H1 (cell line): ENCODE results near the gene SMYD4. TPM values are rescaled to one million over a fixed set of nuclear protein-coding genes. Genes with fewer than 3 reads are reported as not detected.

Source experiments
- CTCF ChIA-PET: fragments of 300-600 bp; sonication (Branson Sonifier 250); formaldehyde crosslinking; loops from one replicate; lab custom pipeline; 2021; ENCODE audit not compliant: partially characterized antibody; lab: Charles Lee
- POLR2A ChIA-PET: fragments of 300-600 bp; sonication (Branson Sonifier 250); formaldehyde crosslinking; loops from one replicate; lab custom pipeline; 2021; ENCODE audit warnings: inconsistent platforms; ENCODE audit not compliant: partially characterized antibody; lab: Charles Lee
- DNase-seq, 2 experiments: peaks; one replicate each; pipeline versions ENCODE4 v3.0.0 to v3.0.0-alpha.2; 2010 to 2022; ENCODE audit warnings: low spot score in 2 of 2, low read depth in 1 of 2, mixed read lengths in 1 of 2
- FAIRE-seq: peaks from 2 replicates; lab custom pipeline; 2011; peaks lifted over from hg19 to GRCh38; lab: Jason Lieb, UNC
- H2AFZ ChIP-seq: 2 replicates; pipeline ENCODE4 v1.8.1; 2012; ENCODE audit warnings: low read length, inconsistent platforms
- H2AK5ac ChIP-seq: 2 replicates; pipeline ENCODE4 v1.6.1; 2013; ENCODE audit warnings: low read depth, low read length
- H2BK120ac ChIP-seq: replicated peaks from 2 replicates; pipeline ENCODE3; 2013; ENCODE audit warnings: low read depth, low read length, inconsistent platforms
- H2BK12ac ChIP-seq: 2 replicates; pipeline ENCODE4 v1.6.1; 2013; ENCODE audit warnings: low read depth, low read length
- H2BK15ac ChIP-seq: 2 replicates; pipeline ENCODE4 v1.6.1; 2013; ENCODE audit warnings: low read length
- H2BK20ac ChIP-seq: 2 replicates; pipeline ENCODE4 v1.6.1; 2013; ENCODE audit warnings: low read length
- H2BK5ac ChIP-seq: 2 replicates; pipeline ENCODE4 v1.6.1; 2013; ENCODE audit warnings: low read depth, low read length
- H3K14ac ChIP-seq: 2 replicates; pipeline ENCODE4 v1.6.1; 2013; ENCODE audit warnings: inconsistent platforms; ENCODE audit not compliant: insufficient read length
- H3K18ac ChIP-seq: 2 replicates; pipeline ENCODE4 v1.6.1; 2013; ENCODE audit warnings: low read length; ENCODE audit errors: extremely low read depth
- H3K23ac ChIP-seq: 2 replicates; pipeline ENCODE4 v1.6.1; 2013; ENCODE audit warnings: inconsistent platforms; ENCODE audit not compliant: insufficient read length
- H3K23me2 ChIP-seq: 2 replicates; pipeline ENCODE4 v1.6.1; 2013; ENCODE audit warnings: low read depth, low read length
- H3K27ac ChIP-seq: 2 replicates; pipeline ENCODE4 v1.6.1; 2011; ENCODE audit warnings: low read depth, low read length, inconsistent platforms
- H3K27me3 ChIP-seq, 4 experiments: replicated peaks in 1 of 4; 1 replicate in 1 of 4; 2 replicates in 3 of 4; pipeline versions ENCODE4 v1.6.1 to v1.8.1; 2011 to 2013; ENCODE audit warnings: low read length in 3 of 4, mild to moderate bottlenecking in 3 of 4, inconsistent platforms in 2 of 4, mixed read lengths in 2 of 4, moderate library complexity in 1 of 4; ENCODE audit not compliant: control insufficient read depth in 3 of 4, insufficient read depth in 3 of 4; ENCODE audit errors: extremely low read depth in 1 of 4
- H3K36me3 ChIP-seq, 4 experiments: 2 replicates each; pipeline versions ENCODE4 v1.6.1 to v1.8.1; 2011 to 2013; ENCODE audit warnings: mild to moderate bottlenecking in 4 of 4, low read length in 3 of 4, moderate library complexity in 2 of 4, control low read depth in 1 of 4, inconsistent platforms in 1 of 4; ENCODE audit not compliant: insufficient read depth in 4 of 4, control insufficient read depth in 2 of 4
- H3K4ac ChIP-seq: replicated peaks from 2 replicates; pipeline ENCODE3; 2013; ENCODE audit warnings: low read length, low read depth, mixed read lengths, inconsistent platforms; ENCODE audit not compliant: insufficient read length
- H3K4me1 ChIP-seq, 4 experiments: replicated peaks in 1 of 4; 1 replicate in 1 of 4; 2 replicates in 3 of 4; pipeline versions ENCODE4 v1.6.1 to v1.8.1; 2011 to 2013; ENCODE audit warnings: low read length in 3 of 4, inconsistent platforms in 2 of 4, mixed read lengths in 1 of 4; ENCODE audit not compliant: insufficient read depth in 4 of 4, control insufficient read depth in 3 of 4
- H3K4me2 ChIP-seq, 2 experiments: 2 replicates each; pipeline versions ENCODE4 v1.6.1 to v1.8.1; 2011 to 2013; ENCODE audit warnings: low read depth in 2 of 2, low read length in 2 of 2, control low read depth in 1 of 2, inconsistent platforms in 1 of 2, mild to moderate bottlenecking in 1 of 2; ENCODE audit not compliant: insufficient read depth in 1 of 2
- H3K4me3 ChIP-seq, 4 experiments: fragments of 200-600, 300-600 bp in 1 of 4; sonication (generic), shearing (Covaris generic), sonication (Bioruptor Twin) in 1 of 4; 2 replicates each; pipeline versions ENCODE4 v1.5.1 to v1.8.1; 2011 to 2016; ENCODE audit warnings: low read length in 4 of 4, low read depth in 3 of 4, control low read depth in 2 of 4, inconsistent platforms in 2 of 4, mild to moderate bottlenecking in 2 of 4, mixed read lengths in 1 of 4, moderate library complexity in 1 of 4; ENCODE audit not compliant: insufficient read depth in 2 of 4; ENCODE audit errors: extremely low read depth in 1 of 4
- H3K56ac ChIP-seq: replicated peaks from 2 replicates; pipeline ENCODE3; 2013; ENCODE audit warnings: low read depth, mild to moderate bottlenecking, mixed read lengths, low read length, inconsistent platforms; ENCODE audit not compliant: insufficient read length
- H3K79me1 ChIP-seq: 2 replicates; pipeline ENCODE4 v1.6.1; 2013; ENCODE audit warnings: low read depth, low read length, control low read depth
- H3K79me2 ChIP-seq, 2 experiments: 2 replicates each; pipeline versions ENCODE4 v1.6.1 to v1.8.1; 2012 to 2013; ENCODE audit warnings: low read length in 2 of 2, mild to moderate bottlenecking in 2 of 2, inconsistent platforms in 1 of 2; ENCODE audit not compliant: insufficient read depth in 2 of 2, control insufficient read depth in 1 of 2
- H3K9ac ChIP-seq, 4 experiments: replicated peaks in 1 of 4; 1 replicate in 1 of 4; 2 replicates in 3 of 4; pipeline versions ENCODE4 v1.6.1 to v1.8.1; 2011 to 2013; ENCODE audit warnings: low read depth in 3 of 4, low read length in 3 of 4, control low read depth in 2 of 4, mild to moderate bottlenecking in 2 of 4, moderate library complexity in 2 of 4, inconsistent platforms in 1 of 4; ENCODE audit errors: extremely low read depth in 1 of 4
- H3K9me3 ChIP-seq, 2 experiments: 2 replicates each; pipeline versions ENCODE4 v1.6.1 to v1.8.1; 2012 to 2013; ENCODE audit warnings: mild to moderate bottlenecking in 2 of 2, moderate library complexity in 2 of 2, control low read depth in 1 of 2, inconsistent platforms in 1 of 2, low read depth in 1 of 2, low read length in 1 of 2, mixed read lengths in 1 of 2; ENCODE audit not compliant: insufficient read depth in 2 of 2
- H4K20me1 ChIP-seq, 2 experiments: replicated peaks in 1 of 2; 2 replicates each; pipeline versions ENCODE3 to v1.8.1; 2011 to 2013; ENCODE audit warnings: inconsistent platforms in 2 of 2, low read length in 2 of 2, mild to moderate bottlenecking in 1 of 2; ENCODE audit not compliant: insufficient read depth in 2 of 2, control insufficient read depth in 1 of 2
- H4K5ac ChIP-seq: 2 replicates; pipeline ENCODE4 v1.6.1; 2013; ENCODE audit warnings: low read length, low read depth, mixed read lengths, inconsistent platforms; ENCODE audit not compliant: insufficient read length
- H4K8ac ChIP-seq: 2 replicates; pipeline ENCODE4 v1.8.0; 2013; ENCODE audit warnings: mild to moderate bottlenecking, moderate library complexity, low read length, inconsistent platforms; ENCODE audit not compliant: insufficient read depth; ENCODE audit errors: extremely low read depth
- H4K91ac ChIP-seq: replicated peaks from 2 replicates; pipeline ENCODE3; 2013; ENCODE audit warnings: low read length, mixed read lengths, inconsistent platforms; ENCODE audit not compliant: insufficient read length
- ATF2 ChIP-seq: IDR thresholded peaks from 2 replicates; pipeline ENCODE4 v1.6.1; 2012; ENCODE audit warnings: low read length, inconsistent platforms
- BRCA1 ChIP-seq: IDR thresholded peaks from 2 replicates; pipeline ENCODE4 v1.6.1; 2012; ENCODE audit warnings: low read depth, low read length, improper control_type of control experiment
- CHD2 ChIP-seq: IDR thresholded peaks from 2 replicates; pipeline ENCODE4 v1.6.1; 2012; ENCODE audit warnings: low read length, improper control_type of control experiment
- HDAC6 ChIP-seq: IDR thresholded peaks from one replicate; pipeline ENCODE4 v1.7.1; 2012; ENCODE audit warnings: low read depth, mild to moderate bottlenecking, inconsistent platforms, low read length, moderate library complexity
- KDM4A ChIP-seq: IDR thresholded peaks from one replicate; pipeline ENCODE4 v1.7.1; 2012; ENCODE audit warnings: low read depth, mild to moderate bottlenecking, moderate library complexity, low read length, inconsistent platforms; ENCODE audit not compliant: severe bottlenecking
- NRF1 ChIP-seq: IDR thresholded peaks from 2 replicates; pipeline ENCODE4 v1.6.1; 2011; ENCODE audit warnings: mild to moderate bottlenecking, low read depth, low read length, improper control_type of control experiment
- SIRT6 ChIP-seq: IDR thresholded peaks from one replicate; pipeline ENCODE4 v1.7.1; 2012; ENCODE audit warnings: low read length, inconsistent platforms
- TAF1 ChIP-seq: IDR thresholded peaks from 2 replicates; pipeline ENCODE4 v1.6.1; 2011; ENCODE audit warnings: mild to moderate bottlenecking, low read depth, low read length
- TAF7 ChIP-seq: optimal IDR thresholded peaks from 2 replicates; pipeline ENCODE3; 2011; ENCODE audit warnings: low read depth, mild to moderate bottlenecking, inconsistent platforms, low read length, moderate library complexity, borderline replicate concordance
- TEAD4 ChIP-seq: IDR thresholded peaks from 2 replicates; pipeline ENCODE4 v1.6.1; 2012; ENCODE audit warnings: low read depth, low read length, inconsistent platforms, mixed read lengths
- ZNF274 ChIP-seq: IDR thresholded peaks from 2 replicates; pipeline ENCODE4 v1.7.0; 2012; ENCODE audit warnings: low read length, borderline replicate concordance; ENCODE audit errors: extremely low read depth
- WGBS, 2 experiments: shearing (Covaris generic) in 1 of 2; methylation state at CpG; one replicate each; pipeline versions ENCODE4 v1.1.6 to v1.1.7; 2013 to 2015; ENCODE audit warnings: low lambda C conversion rate in 2 of 2, mixed read lengths in 2 of 2, inconsistent platforms in 1 of 2, low coverage in 1 of 2, missing lambda C conversion rate in 1 of 2; ENCODE audit not compliant: insufficient replicate concordance in 2 of 2, insufficient coverage in 1 of 2, insufficient read length in 1 of 2; ENCODE audit errors: extremely low coverage in 1 of 2, missing lambda C conversion rate in 1 of 2; 5-methylcytosine and 5-hydroxymethylcytosine counted together
- polyA plus RNA-seq, 7 experiments: library from polyadenylated mRNA; depleted of rRNA in 3 of 7; stranded (reverse) in 5 of 7; unstranded in 2 of 7; fragments of >200 nt in 5 of 7; fragments of 200-250 nt in 2 of 7; gene quantifications; 1 replicate in 5 of 7; 2 replicates in 1 of 7; 4 replicates in 1 of 7; pipeline versions ENCODE4 v1.2.1 to v1.2.3, GENCODE V29; 2011 to 2013; ENCODE audit warnings: missing spikeins in 2 of 7, mixed read lengths in 2 of 7
- total RNA-seq: library from RNA; stranded (reverse); fragmentation: NEBNext Ultra II Directional; extraction: Animal tissue kit (Norgen Biotek cat#: 25700); gene quantifications from 2 replicates; pipeline ENCODE4 v1.2.1, GENCODE V29; 2021
- TF ChIP-seq, protein P1 (sequence below): IDR thresholded peaks from 2 replicates; pipeline ENCODE4 v1.6.1; 2011; ENCODE audit warnings: low read length, improper control_type of control experiment

Gene SMYD4
- total and polyA plus RNA-seq, 2 of the 8 experiments (the other 6 are each of a cell fraction or from before 2014, with no cell fraction given), result 10.5 to 23.4 TPM

DNA sequence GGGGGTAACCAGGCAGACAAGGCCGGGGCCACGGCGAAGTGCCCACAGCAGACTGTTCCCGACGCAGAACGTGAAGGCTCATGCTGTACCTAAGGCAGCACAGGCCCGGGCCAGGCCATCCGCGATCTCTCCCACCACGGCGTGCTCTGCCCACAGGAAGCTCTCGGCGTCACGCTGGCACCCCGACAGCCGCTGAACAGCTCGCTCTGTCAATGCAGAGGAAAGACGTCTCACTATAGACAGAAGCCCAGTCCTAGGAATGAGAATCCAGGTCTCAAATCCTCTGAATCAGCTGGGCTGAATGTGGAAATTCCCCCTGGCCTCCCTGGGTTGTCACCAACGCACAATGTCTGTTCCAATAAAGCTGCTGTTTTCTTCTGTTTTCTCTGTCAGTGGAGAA lies 46.4 kb downstream of the SMYD4 start:
- Histone ChIP-seq H3K4me3 (no peak overlapping the region), H4K20me1 (peaks cover 3 to 4% of the 10 kb centered on the region in 2 experiments), H2AK5ac (no peak overlapping the region), H3K4me1 (no peaks in the 10 kb centered on the region), H3K9ac (no peak overlapping the region), H3K23ac (no peak overlapping the region), H3K36me3 (peaks cover 13 to 46% (median 29%) of the 10 kb centered on the region in 4 experiments), H3K56ac (no peak overlapping the region), H2BK12ac (no peak overlapping the region), H2BK5ac (no peak overlapping the region), H3K4me2 (no peak overlapping the region), H3K23me2 (no peaks in the 10 kb centered on the region), H3K27ac (no peak overlapping the region), H4K8ac (no peak overlapping the region), H3K79me2 (no peaks in the 10 kb centered on the region), H3K4ac (no peak overlapping the region), H3K79me1 (no peaks in the 10 kb centered on the region), H2BK20ac (no peak overlapping the region), H2BK120ac (no peak overlapping the region), H3K18ac (no peak overlapping the region), H2AFZ (no peak overlapping the region), H3K27me3 (no peaks in the 10 kb centered on the region), H4K91ac (no peak overlapping the region), H3K14ac (no peak overlapping the region), H4K5ac (no peak overlapping the region), H3K9me3 (no peaks in the 10 kb centered on the region), H2BK15ac (no peak overlapping the region)
- POLR2A ChIA-PET, result interaction anchor here (1.0 to 2.6 kb wide), 7 partner anchors 8 to 66 kb away, joined by 3 to 13 read pairs (median 4); partner anchors contain the start of gene SERPINF1
- FAIRE-seq (no peak), DNase-seq (no peak)
- WGBS, 2 experiments, result 89% methylated on average over 19 of the region's 19 CpGs; no CpG with 5 or more reads in 1 of the 2 experiments
- CTCF ChIA-PET, result interaction anchor here (0.6 to 8.1 kb wide), 28 partner anchors 9 to 459 kb away, joined by 3 to 117 read pairs (median 6); partner anchors contain the start of genes SERPINF1 and WDR81
- TF ChIP-seq, protein P1, sequence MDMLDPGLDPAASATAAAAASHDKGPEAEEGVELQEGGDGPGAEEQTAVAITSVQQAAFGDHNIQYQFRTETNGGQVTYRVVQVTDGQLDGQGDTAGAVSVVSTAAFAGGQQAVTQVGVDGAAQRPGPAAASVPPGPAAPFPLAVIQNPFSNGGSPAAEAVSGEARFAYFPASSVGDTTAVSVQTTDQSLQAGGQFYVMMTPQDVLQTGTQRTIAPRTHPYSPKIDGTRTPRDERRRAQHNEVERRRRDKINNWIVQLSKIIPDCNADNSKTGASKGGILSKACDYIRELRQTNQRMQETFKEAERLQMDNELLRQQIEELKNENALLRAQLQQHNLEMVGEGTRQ, result no peak
- TF ChIP-seq CHD2 (no peak), SIRT6 (no peak), ATF2 (no peak), ZNF274 (no peak), TAF7 (no peak), BRCA1 (no peak), HDAC6 (no peak), TAF1 (no peak), KDM4A (no peak), NRF1 (no peak), TEAD4 (no peak)
